Measurements from ENCODE around the gene SEMA6A. TPM values are rescaled to one million over a fixed set of nuclear protein-coding genes. Genes with fewer than 3 reads are reported as not detected.

SEMA6A gene
- total RNA-seq, 1 experiment from 2014 or later = 2.1 TPM

DNA sequence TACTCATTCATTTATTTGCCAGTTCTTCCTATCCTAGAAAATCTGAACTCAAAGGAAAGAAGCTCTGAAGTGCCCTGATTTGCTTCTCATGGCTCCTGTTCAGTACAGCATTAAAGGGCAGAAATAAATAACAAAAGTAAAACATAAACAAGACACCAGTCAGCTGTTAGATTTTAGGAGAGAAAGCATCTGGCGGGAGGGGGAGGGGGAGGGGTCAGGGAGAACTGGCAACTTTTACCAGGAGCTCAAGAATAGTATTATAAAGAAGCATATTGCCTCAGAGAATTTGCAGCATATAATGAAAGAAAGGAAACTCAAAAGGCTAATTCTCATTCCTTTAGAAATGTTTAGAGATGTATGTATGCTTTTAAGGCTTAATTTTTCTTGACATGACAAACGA lies 68.1 kb downstream of the SEMA6A start:
- Mint-ChIP-seq H3K4me1 (ENCODE audit: insufficient read depth, unreplicated experiment) (peaks cover 7% of the 10 kb centered on the region), H3K36me3 (ENCODE audit: insufficient read depth, unreplicated experiment) (no peaks in the 10 kb centered on the region), H3K27ac (ENCODE audit: low read depth, unreplicated experiment) (no peak overlapping the region), H3K27me3 (ENCODE audit: insufficient read depth, unreplicated experiment) (no peaks in the 10 kb centered on the region), H3K4me3 (ENCODE audit: unreplicated experiment) (no peak overlapping the region), H3K9me3 (ENCODE audit: unreplicated experiment) (no peaks in the 10 kb centered on the region)
- intact Hi-C loops (cut with micrococcal nuclease) = no loop called here
- DNase-seq (ENCODE audit: unreplicated experiment) = no peak
- BruUV-seq (replicated peaks) = no TSS peak
- POLR2A ChIA-PET = no interaction called here
- TF ChIP-seq CTCF (IDR thresholded peaks at IDR 0.05; ENCODE audit: unreplicated experiment) = no peak
- CTCF ChIA-PET = interaction anchor here (0.8 kb wide), 1 partner anchor 19 kb away, joined by 3 read pairs; no protein-coding TSS in a partner anchor

GRCh38 chr5:116504593-116505166 lies 69.9 kb downstream of the SEMA6A start:
- H3K4me1 Mint-ChIP-seq (ENCODE audit: insufficient read depth, unreplicated experiment) = peaks cover 6% of the 10 kb centered on the region
- CTCF ChIA-PET = no interaction called here
- H3K9me3 Mint-ChIP-seq (ENCODE audit: unreplicated experiment) = no peaks in the 10 kb centered on the region
- H3K27ac Mint-ChIP-seq (ENCODE audit: low read depth, unreplicated experiment) = no peak overlapping the region
- POLR2A ChIA-PET = no interaction called here
- no peak overlapping the region for H3K4me3 Mint-ChIP-seq (ENCODE audit: unreplicated experiment)
- intact Hi-C loops (cut with micrococcal nuclease) = no loop called here
- H3K27me3 Mint-ChIP-seq (ENCODE audit: insufficient read depth, unreplicated experiment) = no peaks in the 10 kb centered on the region
- no peak for DNase-seq (ENCODE audit: unreplicated experiment)
- BruUV-seq (replicated peaks) = no TSS peak
- no peak for TF ChIP-seq CTCF (IDR thresholded peaks at IDR 0.05; ENCODE audit: unreplicated experiment)
- no peaks in the 10 kb centered on the region for H3K36me3 Mint-ChIP-seq (ENCODE audit: insufficient read depth, unreplicated experiment)

- DNase-seq (ENCODE audit: unreplicated experiment) = no peak
- intact Hi-C loops (cut with micrococcal nuclease) = no loop called here
- BruUV-seq (replicated peaks) = no TSS peak
- no peak overlapping the region for H3K4me3 Mint-ChIP-seq (ENCODE audit: unreplicated experiment)
- H3K27ac Mint-ChIP-seq (ENCODE audit: low read depth, unreplicated experiment) = no peak overlapping the region
- no peaks in the 10 kb centered on the region for H3K4me1 Mint-ChIP-seq (ENCODE audit: insufficient read depth, unreplicated experiment)
- no peaks in the 10 kb centered on the region for H3K36me3 Mint-ChIP-seq (ENCODE audit: insufficient read depth, unreplicated experiment)
- H3K27me3 Mint-ChIP-seq (ENCODE audit: insufficient read depth, unreplicated experiment) = no peaks in the 10 kb centered on the region
- no peak for TF ChIP-seq CTCF (IDR thresholded peaks at IDR 0.05; ENCODE audit: unreplicated experiment)
- ChIA-PET POLR2A (no interaction called here), CTCF (no interaction called here)
- H3K9me3 Mint-ChIP-seq (ENCODE audit: unreplicated experiment) = no peaks in the 10 kb centered on the region
These were observed 72.0 kb downstream of the SEMA6A start for GRCh38 chr5:116502616-116503015.

DNA sequence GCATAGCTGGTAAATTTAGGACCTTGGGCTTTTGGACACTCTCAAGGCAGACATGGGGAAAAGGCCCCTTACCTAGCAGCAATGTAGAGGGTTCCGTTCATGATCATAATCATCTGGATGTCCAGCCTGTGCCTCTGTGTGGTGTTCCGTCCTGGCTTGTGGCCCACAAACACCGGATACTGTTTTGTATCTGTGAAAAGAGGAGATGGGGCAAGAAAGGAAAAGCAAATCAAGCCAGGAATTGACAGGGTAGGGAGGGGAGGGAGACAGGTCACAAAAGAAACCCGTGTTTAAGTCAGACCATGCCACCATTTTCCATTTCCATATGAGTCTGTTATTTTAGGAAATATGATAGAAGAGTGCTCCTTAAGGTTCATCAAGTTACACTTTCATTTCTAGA lies 72.5 kb downstream of the SEMA6A start:
- CTCF ChIA-PET = no interaction called here
- TF ChIP-seq CTCF (IDR thresholded peaks at IDR 0.05; ENCODE audit: unreplicated experiment) = no peak
- Mint-ChIP-seq H3K4me3 (ENCODE audit: unreplicated experiment) (no peak overlapping the region), H3K9me3 (ENCODE audit: unreplicated experiment) (no peaks in the 10 kb centered on the region), H3K36me3 (ENCODE audit: insufficient read depth, unreplicated experiment) (no peaks in the 10 kb centered on the region), H3K27ac (ENCODE audit: low read depth, unreplicated experiment) (no peak overlapping the region), H3K4me1 (ENCODE audit: insufficient read depth, unreplicated experiment) (no peaks in the 10 kb centered on the region), H3K27me3 (ENCODE audit: insufficient read depth, unreplicated experiment) (no peaks in the 10 kb centered on the region)
- POLR2A ChIA-PET = no interaction called here
- intact Hi-C loops (cut with micrococcal nuclease) = no loop called here
- BruUV-seq (replicated peaks) = no TSS peak
- DNase-seq (ENCODE audit: unreplicated experiment) = no peak

All from MCF 10A (cell line).